ENCODE data around the gene HERC5. TPM values are rescaled to one million over a fixed set of nuclear protein-coding genes. Genes with fewer than 3 reads are reported as not detected.

Gene HERC5
- polyA plus RNA-seq (2011; rRNA removed): 0.05 and 0.06 TPM in 2 replicates
- polyA minus RNA-seq (2011; rRNA and poly(A)+ RNA removed): not detected in 2 replicates

DNA sequence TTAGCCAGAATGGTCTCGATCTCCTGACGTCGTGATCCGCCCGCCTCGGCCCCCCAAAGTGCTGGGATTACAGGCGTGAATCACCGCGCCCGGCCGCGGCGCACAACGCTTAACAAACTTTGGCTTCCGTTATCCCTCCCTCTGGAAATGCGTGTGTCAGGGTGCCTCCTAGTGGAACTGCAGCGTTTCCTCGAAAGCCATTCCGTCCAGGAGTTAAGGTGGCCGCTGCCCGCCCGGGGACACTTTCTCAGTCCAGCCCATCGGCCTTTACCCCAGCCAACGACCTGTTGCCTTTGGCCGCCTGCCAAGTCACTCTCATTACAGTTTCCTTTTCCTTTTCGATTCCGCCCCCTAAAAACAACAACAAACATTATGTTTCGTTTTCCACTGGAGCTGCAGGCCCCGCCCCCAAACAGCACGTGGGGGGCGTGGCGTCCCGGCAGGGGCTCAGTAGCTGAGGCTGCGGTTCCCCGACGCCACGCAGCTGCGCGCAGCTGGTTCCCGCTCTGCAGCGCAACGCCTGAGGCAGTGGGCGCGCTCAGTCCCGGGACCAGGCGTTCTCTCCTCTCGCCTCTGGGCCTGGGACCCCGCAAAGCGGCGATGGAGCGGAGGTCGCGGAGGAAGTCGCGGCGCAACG, at the start of gene HERC5:
HERC5 (plus strand) TSS at position 450 of the 637 bp plus-strand sequence; CDS start at position 601, 151 bp downstream.
- peak; percentile 59 for TF ChIP-seq CTCF (IDR thresholded peaks at IDR 0.05; ENCODE audit: low read depth, low read length)
- ChIA-PET POLR2A (interaction anchor here (0.8 kb wide), 1 partner anchor 237 kb away, joined by 3 read pairs; no protein-coding TSS in a partner anchor), CTCF (interaction anchor here (0.7 to 1.6 kb wide), 6 partner anchors 58 to 241 kb away, joined by 3 to 8 read pairs (median 6); no protein-coding TSS in a partner anchor)
- Histone ChIP-seq H3K4me3 (ENCODE audit: low read depth, low read length) (peak within 1 kb of the TSS; percentile 67), H3K27me3 (ENCODE audit: control insufficient read depth, insufficient read depth, low read length) (peaks cover 22% of the 10 kb centered on the region), H3K9me3 (ENCODE audit: control insufficient read depth, insufficient read depth, low read length) (peaks cover 10% of the 10 kb centered on the region), H3K27ac (ENCODE audit: low read depth, low read length) (no peak within 1 kb of the TSS)
- DNase-seq (ENCODE audit: low read depth, low spot score): peak; percentile 23

DNA sequence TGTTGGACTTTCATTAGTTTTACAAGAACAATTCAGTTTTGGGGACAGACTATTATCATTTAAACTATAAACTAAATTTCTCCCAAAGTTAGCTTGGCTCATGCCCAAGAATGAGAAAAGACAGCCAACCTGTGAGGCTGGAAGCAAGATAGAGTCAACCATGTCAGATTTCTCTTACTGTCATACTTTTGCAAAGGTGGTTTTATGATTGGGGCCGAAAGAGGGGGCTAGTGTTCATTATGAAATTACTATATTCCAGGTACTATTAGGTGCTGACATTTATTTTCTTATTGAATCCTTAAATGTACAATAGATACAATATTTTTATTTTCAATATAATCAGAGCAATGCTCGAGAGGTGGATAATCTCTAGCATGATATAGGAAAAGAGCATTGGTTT, 47.7 kb upstream of the HERC5 start:
- CTCF ChIA-PET: no interaction called here
- H3K9me3 ChIP-seq (ENCODE audit: control insufficient read depth, insufficient read depth, low read length): no peaks in the 10 kb centered on the region
- DNase-seq (ENCODE audit: low read depth, low spot score): no peak
- no peak for TF ChIP-seq CTCF (IDR thresholded peaks at IDR 0.05; ENCODE audit: low read depth, low read length)
- POLR2A ChIA-PET: no interaction called here
- no peak overlapping the region for H3K27ac ChIP-seq (ENCODE audit: low read depth, low read length)
- H3K4me3 ChIP-seq (ENCODE audit: low read depth, low read length): no peak overlapping the region
- no peaks in the 10 kb centered on the region for H3K27me3 ChIP-seq (ENCODE audit: control insufficient read depth, insufficient read depth, low read length)

- H3K9me3 ChIP-seq (ENCODE audit: control insufficient read depth, insufficient read depth, low read length): no peaks in the 10 kb centered on the region
- POLR2A ChIA-PET: no interaction called here
- DNase-seq (ENCODE audit: low read depth, low spot score): no peak
- H3K4me3 ChIP-seq (ENCODE audit: low read depth, low read length): no peak overlapping the region
- CTCF ChIA-PET: no interaction called here
- H3K27me3 ChIP-seq (ENCODE audit: control insufficient read depth, insufficient read depth, low read length): no peaks in the 10 kb centered on the region
- no peak overlapping the region for H3K27ac ChIP-seq (ENCODE audit: low read depth, low read length)
- no peak for TF ChIP-seq CTCF (IDR thresholded peaks at IDR 0.05; ENCODE audit: low read depth, low read length)
Observed at GRCh38 chr4:88409789-88410188, 47.1 kb upstream of the HERC5 start.

DNA sequence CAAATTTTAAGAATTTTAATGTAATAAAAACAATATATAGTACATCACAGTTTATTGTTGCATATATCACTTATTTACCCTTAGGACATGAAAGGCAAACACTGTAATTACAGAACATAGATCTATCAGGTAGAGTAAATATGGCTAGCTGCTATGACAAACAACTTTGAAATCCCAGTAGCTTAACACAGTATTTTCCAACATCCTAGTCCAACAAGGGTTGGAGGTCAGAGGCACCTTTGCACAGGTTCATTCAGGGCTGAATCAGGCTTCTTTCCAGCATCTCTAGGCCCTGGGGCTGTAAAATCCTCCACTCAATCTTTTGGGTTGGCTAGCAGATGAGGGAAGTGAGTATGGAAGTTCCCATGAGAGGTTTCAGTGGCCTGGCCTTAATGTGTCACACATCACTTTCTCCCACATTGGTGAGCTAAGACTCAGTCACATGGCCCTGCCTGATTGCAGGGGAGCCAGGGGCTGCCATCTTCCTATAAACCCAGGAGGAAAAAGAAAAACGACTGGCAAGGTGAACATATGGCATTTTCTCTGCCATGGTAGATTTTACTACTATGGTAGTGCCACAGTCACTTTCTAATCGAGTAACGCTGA, 45.3 kb upstream of the HERC5 start:
- CTCF ChIA-PET: no interaction called here
- Histone ChIP-seq H3K27ac (ENCODE audit: low read depth, low read length) (no peak overlapping the region), H3K27me3 (ENCODE audit: control insufficient read depth, insufficient read depth, low read length) (no peaks in the 10 kb centered on the region), H3K9me3 (ENCODE audit: control insufficient read depth, insufficient read depth, low read length) (no peaks in the 10 kb centered on the region), H3K4me3 (ENCODE audit: low read depth, low read length) (no peak overlapping the region)
- DNase-seq (ENCODE audit: low read depth, low spot score): no peak
- TF ChIP-seq CTCF (IDR thresholded peaks at IDR 0.05; ENCODE audit: low read depth, low read length): no peak
- POLR2A ChIA-PET: no interaction called here

DNA sequence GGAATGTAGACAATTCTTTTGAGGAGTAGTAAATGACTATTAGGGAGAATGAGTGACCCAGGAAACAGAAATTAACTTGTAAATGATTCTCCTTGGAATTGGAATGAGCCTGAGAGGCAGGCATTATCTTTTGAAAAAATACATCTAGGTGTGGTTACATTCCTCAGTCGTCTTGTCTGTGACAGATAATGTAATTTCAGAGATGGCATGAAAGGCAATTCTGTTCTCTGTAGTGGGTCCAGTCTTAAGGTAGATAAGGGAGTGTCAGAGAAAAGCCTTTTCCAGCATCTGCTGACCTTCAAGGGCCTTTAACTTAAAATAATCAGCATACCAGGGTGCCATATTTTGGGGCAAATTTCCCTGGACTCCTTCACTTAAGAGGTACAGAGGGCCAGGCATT, 43.1 kb upstream of the HERC5 start:
- no peaks in the 10 kb centered on the region for H3K9me3 ChIP-seq (ENCODE audit: control insufficient read depth, insufficient read depth, low read length)
- no peak for DNase-seq (ENCODE audit: low read depth, low spot score)
- TF ChIP-seq CTCF (IDR thresholded peaks at IDR 0.05; ENCODE audit: low read depth, low read length): no peak
- H3K27me3 ChIP-seq (ENCODE audit: control insufficient read depth, insufficient read depth, low read length): no peaks in the 10 kb centered on the region
- H3K4me3 ChIP-seq (ENCODE audit: low read depth, low read length): no peak overlapping the region
- POLR2A ChIA-PET: no interaction called here
- H3K27ac ChIP-seq (ENCODE audit: low read depth, low read length): no peak overlapping the region
- CTCF ChIA-PET: interaction anchor here (1.0 to 1.7 kb wide), 2 partner anchors 195 to 561 kb away, joined by 3 to 4 read pairs; no protein-coding TSS in a partner anchor
